Adipocyte (in vitro differentiated cells): ENCODE results near the gene PLCD3.
A peak's percentile ranks its signal among the peaks of the same experiment; 100 is the strongest.

Experiments
- DNase-seq: peaks from one replicate; pipeline ENCODE4 v3.0.0-alpha.2; 2015; ENCODE audit warnings: low read depth
- H3K27me3 ChIP-seq: replicated peaks from 2 replicates; pipeline ENCODE4 v1.7.0; 2013; ENCODE audit warnings: mild to moderate bottlenecking, low read length, moderate library complexity; ENCODE audit not compliant: control insufficient read depth, insufficient read depth
- H3K36me3 ChIP-seq: 2 replicates; pipeline ENCODE4 v1.7.0; 2013; ENCODE audit warnings: low read length, mild to moderate bottlenecking, moderate library complexity; ENCODE audit not compliant: control insufficient read depth, insufficient read depth, severe bottlenecking
- H3K4me1 ChIP-seq: 2 replicates; pipeline ENCODE4 v1.7.0; 2013; ENCODE audit warnings: mild to moderate bottlenecking, low read length, moderate library complexity; ENCODE audit not compliant: control insufficient read depth, insufficient read depth
- H3K4me3 ChIP-seq: 2 replicates; pipeline ENCODE4 v1.7.0; 2013; ENCODE audit warnings: mild to moderate bottlenecking, low read length, moderate library complexity
- H3K9ac ChIP-seq: 2 replicates; pipeline ENCODE4 v1.7.0; 2013; ENCODE audit warnings: mild to moderate bottlenecking, low read length, moderate library complexity
- H3K9me3 ChIP-seq: 2 replicates; pipeline ENCODE4 v1.7.0; 2013; ENCODE audit warnings: mild to moderate bottlenecking, low read length, moderate library complexity; ENCODE audit not compliant: control insufficient read depth

PLCD3 gene

GRCh38 chr17:45104029-45104428 lies 28.3 kb downstream of the PLCD3 start:
- Histone ChIP-seq H3K4me3 (no peak overlapping the region), H3K27me3 (no peaks in the 10 kb centered on the region), H3K9ac (no peak overlapping the region), H3K4me1 (peaks cover 41% of the 10 kb centered on the region), H3K9me3 (no peaks in the 10 kb centered on the region), H3K36me3 (peaks cover 84% of the 10 kb centered on the region)
- no peak for DNase-seq

DNA sequence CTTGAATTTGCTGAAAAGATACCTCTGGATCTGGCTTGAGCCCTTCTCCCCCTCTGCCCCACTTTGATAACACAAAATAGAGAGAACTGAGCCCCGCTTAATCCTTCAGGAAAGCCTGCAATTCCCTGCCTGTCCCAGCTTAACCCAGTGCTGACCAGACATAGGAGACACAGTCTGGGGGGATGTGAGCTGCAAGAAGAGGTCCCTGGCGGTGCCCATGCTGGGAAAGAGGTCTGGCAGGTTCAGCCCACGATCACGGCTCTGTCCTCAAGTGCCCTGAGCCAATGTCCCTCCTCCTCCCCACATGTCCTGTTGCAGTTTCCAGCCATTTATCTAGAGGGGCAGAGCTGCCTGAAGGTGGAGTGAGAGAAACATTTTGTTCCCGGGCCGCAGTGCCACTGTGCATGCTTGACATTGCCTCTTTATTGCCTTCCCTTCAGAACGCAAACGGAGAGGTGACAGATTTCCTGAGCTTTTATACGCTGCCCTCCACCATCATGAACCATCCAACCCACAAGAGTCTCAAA lies 29.0 kb downstream of the PLCD3 start:
- Histone ChIP-seq H3K4me1 (peaks cover 47% of the 10 kb centered on the region), H3K27me3 (no peaks in the 10 kb centered on the region), H3K36me3 (peaks cover 81% of the 10 kb centered on the region), H3K9ac (peak overlapping the region; percentile 29), H3K9me3 (no peaks in the 10 kb centered on the region), H3K4me3 (no peak overlapping the region)
- DNase-seq: no peak

DNA sequence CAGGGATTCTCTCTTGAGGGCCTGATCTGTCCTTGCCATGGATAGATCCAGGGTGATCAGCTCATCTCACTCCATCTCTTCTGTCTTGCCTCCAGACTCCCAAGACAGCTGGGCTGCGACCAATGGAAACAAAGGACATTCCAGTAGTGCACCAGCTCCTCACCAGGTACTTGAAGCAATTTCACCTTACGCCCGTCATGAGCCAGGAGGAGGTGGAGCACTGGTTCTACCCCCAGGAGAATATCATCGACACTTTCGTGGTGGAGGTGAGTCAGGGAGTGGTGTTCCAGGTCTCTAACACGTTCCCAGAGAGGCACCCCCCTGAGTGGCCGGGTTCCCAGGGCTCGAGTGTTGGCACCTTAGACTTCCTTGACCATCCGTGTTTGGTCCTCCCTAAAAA lies 29.5 kb downstream of the PLCD3 start:
- Histone ChIP-seq H3K4me1 (peaks cover 52% of the 10 kb centered on the region), H3K27me3 (no peaks in the 10 kb centered on the region), H3K36me3 (peaks cover 81% of the 10 kb centered on the region), H3K9ac (peak overlapping the region; percentile 81), H3K4me3 (no peak overlapping the region), H3K9me3 (no peaks in the 10 kb centered on the region)
- no peak for DNase-seq

DNA sequence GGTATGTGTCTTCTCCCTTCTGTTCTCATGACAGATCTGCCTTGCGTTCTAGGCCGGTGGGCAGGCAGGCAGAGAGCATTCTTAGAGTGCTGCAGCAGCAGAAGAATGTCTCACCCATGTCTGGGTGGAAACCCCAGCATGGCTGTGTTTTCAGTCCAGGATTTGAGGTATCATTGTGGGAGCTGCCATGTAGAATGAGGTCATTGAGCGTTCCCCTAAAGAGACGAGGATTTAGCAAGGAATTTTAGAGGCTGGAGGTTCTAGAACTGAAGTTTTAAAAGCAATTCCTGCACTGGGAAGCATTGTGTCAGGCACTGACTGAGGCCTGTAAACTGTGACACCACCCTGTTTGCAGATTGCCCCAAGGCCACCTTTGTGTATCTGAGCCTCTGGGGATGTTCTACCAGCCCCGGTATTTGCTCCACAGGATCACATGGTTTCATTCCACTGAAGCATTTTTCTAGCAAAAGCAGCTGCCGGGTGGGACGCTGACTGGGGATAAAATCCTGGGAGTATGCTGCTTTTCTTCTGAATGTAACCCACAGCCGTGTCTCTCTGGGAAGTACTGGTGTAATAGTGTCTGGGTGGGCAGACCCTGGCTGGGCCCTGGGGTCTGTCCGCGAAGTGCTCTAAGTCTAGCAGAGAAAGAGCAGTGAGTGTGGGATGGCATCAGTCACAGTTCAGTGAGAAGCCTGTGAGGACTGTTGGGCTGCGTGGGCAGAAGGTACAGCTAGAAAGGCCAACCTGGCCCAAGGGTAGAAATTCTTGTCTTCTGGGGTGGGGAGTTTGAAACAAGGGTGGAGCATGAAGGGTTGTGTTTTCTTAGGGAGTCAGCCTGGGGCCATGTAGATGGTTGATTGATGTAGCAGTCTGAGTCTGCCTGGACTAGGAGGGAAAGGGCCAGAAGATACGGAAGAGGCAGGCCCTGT lies 30.2 kb downstream of the PLCD3 start:
- H3K4me3 ChIP-seq: no peak overlapping the region
- peak overlapping the region; percentile 81 for H3K9ac ChIP-seq
- no peaks in the 10 kb centered on the region for H3K9me3 ChIP-seq
- DNase-seq: peak; percentile 78
- H3K36me3 ChIP-seq: peaks cover 81% of the 10 kb centered on the region
- H3K4me1 ChIP-seq: peaks cover 59% of the 10 kb centered on the region
- H3K27me3 ChIP-seq: no peaks in the 10 kb centered on the region

GRCh38 chr17:45101546-45101882 lies 30.8 kb downstream of the PLCD3 start:
- no peak overlapping the region for H3K4me3 ChIP-seq
- H3K4me1 ChIP-seq: peaks cover 64% of the 10 kb centered on the region
- H3K27me3 ChIP-seq: no peaks in the 10 kb centered on the region
- no peak for DNase-seq
- H3K36me3 ChIP-seq: peaks cover 81% of the 10 kb centered on the region
- H3K9me3 ChIP-seq: no peaks in the 10 kb centered on the region
- H3K9ac ChIP-seq: peak overlapping the region; percentile 81

DNA sequence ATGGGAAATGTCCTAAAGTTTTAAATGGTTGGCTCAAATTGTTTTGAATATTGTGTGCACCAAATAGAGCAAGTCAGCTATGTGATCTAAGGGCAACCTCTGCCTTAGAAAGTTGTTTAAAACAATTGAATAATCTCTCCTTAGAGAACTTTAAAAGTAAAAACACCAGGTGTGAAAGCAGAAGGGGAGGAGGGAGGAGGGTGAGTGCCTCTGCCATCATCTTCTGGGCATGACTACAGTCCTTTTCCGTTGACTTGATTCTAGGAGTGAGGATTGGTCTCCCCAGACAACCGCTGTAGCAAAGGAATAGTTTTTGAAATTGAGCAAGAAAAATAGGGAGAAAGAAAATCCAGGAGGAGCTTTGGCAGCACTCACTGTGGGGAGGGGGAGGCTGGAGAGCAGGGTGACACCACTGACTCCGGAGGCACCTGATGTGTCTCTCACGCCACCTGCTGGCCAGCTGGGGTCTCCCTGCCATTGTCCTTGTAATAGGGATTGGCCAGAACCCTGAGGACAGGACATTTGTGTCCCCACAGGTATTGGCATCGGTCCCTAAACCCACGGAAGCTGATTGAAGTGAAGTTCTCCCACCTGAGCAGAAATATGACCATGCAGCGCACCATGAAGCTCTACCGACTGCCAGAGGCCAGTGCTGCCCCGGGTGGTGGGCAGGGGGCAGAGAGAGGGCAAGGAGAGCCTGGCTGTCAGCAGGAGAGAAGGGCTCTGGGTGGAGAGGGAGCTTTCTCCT lies 33.3 kb downstream of the PLCD3 start:
- peak overlapping the region; percentile 66 for H3K9ac ChIP-seq
- peaks cover 80% of the 10 kb centered on the region for H3K36me3 ChIP-seq
- peak; percentile 94 for DNase-seq
- no peaks in the 10 kb centered on the region for H3K27me3 ChIP-seq
- peaks cover 57% of the 10 kb centered on the region for H3K4me1 ChIP-seq
- no peak overlapping the region for H3K4me3 ChIP-seq
- no peaks in the 10 kb centered on the region for H3K9me3 ChIP-seq

GRCh38 chr17:45098081-45098868 lies 34.0 kb downstream of the PLCD3 start:
- Histone ChIP-seq H3K36me3 (peaks cover 76% of the 10 kb centered on the region), H3K4me1 (peaks cover 65% of the 10 kb centered on the region), H3K4me3 (peak overlapping the region; percentile 24), H3K27me3 (no peaks in the 10 kb centered on the region), H3K9me3 (no peaks in the 10 kb centered on the region), H3K9ac (peak overlapping the region; percentile 66)
- DNase-seq: no peak

- peaks cover 64% of the 10 kb centered on the region for H3K4me1 ChIP-seq
- no peaks in the 10 kb centered on the region for H3K27me3 ChIP-seq
- no peaks in the 10 kb centered on the region for H3K9me3 ChIP-seq
- DNase-seq: no peak
- H3K9ac ChIP-seq: peak overlapping the region; percentile 66
- no peak overlapping the region for H3K4me3 ChIP-seq
- peaks cover 66% of the 10 kb centered on the region for H3K36me3 ChIP-seq
Measured at GRCh38 chr17:45096926-45097325, 35.4 kb downstream of the PLCD3 start.

- DNase-seq: peak; percentile 60
- no peaks in the 10 kb centered on the region for H3K27me3 ChIP-seq
- no peaks in the 10 kb centered on the region for H3K9me3 ChIP-seq
- peaks cover 64% of the 10 kb centered on the region for H3K4me1 ChIP-seq
- peaks cover 69% of the 10 kb centered on the region for H3K36me3 ChIP-seq
- H3K4me3 ChIP-seq: no peak overlapping the region
- H3K9ac ChIP-seq: peak overlapping the region; percentile 66
Measured at GRCh38 chr17:45096141-45096540, 36.2 kb downstream of the PLCD3 start.

GRCh38 chr17:45093444-45094110 lies 38.7 kb downstream of the PLCD3 start:
- Histone ChIP-seq H3K4me3 (peak overlapping the region; percentile 14), H3K9ac (peak overlapping the region; percentile 75), H3K4me1 (peaks cover 77% of the 10 kb centered on the region), H3K9me3 (no peaks in the 10 kb centered on the region), H3K36me3 (peaks cover 80% of the 10 kb centered on the region), H3K27me3 (no peaks in the 10 kb centered on the region)
- no peak for DNase-seq
